RCC 7860 (cell line): ENCODE measurements around the gene CWC22.
"Not testable (repeated sequence)": the region's sequence is repeated elsewhere in the genome, so short reads cannot be mapped to it uniquely, and the experiment has no call there.

Experiments used
- DNase-seq: peaks from one replicate; pipeline ENCODE4 v3.0.0-alpha.2; 2015; ENCODE audit warnings: low spot score
- FAIRE-seq: peaks from 2 replicates; lab custom pipeline; 2012; peaks lifted over from hg19 to GRCh38; lab: Jason Lieb, UNC

The CWC22 gene

DNA sequence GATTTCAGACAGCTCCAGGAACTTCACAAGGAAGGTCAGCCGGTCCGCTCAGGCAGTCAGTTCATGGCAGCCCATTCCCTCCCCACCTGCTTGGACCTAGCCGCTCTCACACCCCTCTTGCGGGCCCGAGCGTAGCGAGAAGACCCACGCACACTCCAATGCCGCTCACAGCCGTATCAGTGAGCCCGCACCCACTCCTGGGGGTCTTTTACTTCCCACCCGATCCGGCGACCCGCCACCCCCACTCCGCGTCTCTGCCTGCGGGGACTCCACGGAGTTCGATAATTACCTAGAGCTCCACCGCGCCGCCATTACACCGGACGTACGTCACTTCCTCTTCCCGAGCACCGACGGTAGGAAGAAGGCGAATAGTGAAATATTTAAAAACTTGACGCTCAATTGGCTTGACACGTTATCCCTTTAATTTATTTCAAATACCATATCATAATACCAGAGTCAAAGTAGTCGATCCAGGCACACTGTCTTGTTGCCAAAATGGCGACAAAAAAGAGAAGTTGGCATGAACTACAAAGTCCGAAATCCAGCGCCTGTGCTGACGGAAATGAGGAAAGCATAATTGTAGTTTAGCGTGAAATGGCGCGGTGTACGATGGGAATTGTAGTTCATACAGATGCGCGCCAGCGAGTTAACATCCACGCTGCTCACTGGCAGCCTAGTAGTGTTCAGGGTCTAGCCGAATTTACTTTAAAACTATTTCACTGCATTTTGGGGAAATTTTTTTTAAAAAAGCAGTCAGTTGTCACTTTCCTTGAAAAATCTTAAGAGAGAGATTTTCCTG, at the start of gene CWC22:
Gene CWC22 (minus strand): TSS at position 517 of the 799 bp plus-strand sequence. CDS start 13,956 bp downstream, outside the sequence.
- DNase-seq (peak; percentile 81), FAIRE-seq (peak; percentile 79)

DNA sequence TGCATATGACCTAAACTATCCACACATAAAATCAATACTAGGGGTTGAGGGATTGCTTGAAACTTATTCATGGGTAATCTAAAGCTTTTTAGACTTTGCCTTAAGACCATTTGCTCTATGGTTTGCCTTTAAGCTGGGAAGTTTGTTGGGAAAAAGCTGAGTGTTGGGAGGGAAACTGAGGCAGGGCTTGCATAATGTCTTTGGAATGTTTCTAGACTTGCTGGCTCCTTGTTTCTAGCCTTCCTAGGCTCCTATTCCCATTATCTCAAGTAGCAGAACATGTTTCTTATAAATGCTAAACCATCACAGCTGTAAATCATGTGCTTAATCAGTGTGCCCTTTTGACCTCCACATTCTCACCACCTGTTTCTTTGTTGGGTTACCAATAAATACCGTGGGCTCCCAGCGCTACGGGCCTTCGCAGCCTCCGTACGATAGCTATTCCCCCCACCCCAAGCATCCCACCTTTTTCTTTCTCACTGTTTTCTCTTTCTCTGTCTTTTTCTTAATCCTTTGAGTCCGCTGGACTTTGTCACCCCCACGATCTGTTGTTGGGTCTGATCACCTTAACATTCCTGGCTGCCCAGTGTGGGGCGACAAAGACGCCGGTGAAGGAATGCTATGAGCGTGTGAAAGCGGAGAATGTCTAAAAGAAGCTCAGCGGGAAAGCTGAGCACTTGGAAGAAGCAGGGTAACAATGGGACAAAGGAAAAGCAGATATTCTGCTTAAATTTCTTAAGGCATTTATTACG, 49.4 kb upstream of the CWC22 start:
- DNase-seq (no peak), FAIRE-seq (no peak)

DNA sequence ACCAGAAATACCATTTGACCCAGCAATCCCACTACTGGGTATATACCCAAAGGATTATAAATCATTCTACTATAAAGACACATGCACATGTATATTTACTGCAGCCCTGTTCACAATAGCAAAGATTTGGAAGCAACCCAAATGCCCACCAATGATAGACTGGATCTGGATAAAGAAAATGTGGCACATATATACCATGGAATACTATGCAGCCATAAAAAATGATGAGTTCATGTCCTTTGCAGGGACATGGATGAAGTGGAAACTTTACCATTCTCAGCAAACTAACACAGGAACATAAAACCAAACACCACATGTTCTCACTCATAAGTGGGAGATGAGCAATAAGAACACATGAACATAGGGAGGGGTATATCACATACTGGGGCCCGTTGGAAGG, 47.5 kb upstream of the CWC22 start:
- not testable (repeated sequence) for FAIRE-seq, DNase-seq

DNA sequence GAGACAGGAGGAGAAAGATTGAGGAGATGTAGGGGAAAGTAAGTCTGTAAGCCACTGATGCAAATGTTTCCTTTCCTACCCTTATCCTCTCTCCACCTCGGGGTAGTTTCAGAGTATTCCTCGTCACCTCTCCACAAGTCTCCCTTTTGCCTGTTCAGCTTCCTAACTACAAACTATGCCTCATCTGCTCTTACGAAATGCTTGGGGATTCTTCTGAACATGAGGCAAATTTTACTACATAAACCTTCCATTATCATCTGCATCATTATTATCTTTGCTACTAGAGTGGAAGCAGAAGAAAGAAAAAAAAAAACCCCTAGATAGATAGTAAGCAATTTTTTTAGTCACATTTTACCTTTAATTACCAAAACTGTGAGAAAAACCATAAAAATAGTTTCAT, 43.1 kb upstream of the CWC22 start:
- DNase-seq, result no peak
- no peak for FAIRE-seq

DNA sequence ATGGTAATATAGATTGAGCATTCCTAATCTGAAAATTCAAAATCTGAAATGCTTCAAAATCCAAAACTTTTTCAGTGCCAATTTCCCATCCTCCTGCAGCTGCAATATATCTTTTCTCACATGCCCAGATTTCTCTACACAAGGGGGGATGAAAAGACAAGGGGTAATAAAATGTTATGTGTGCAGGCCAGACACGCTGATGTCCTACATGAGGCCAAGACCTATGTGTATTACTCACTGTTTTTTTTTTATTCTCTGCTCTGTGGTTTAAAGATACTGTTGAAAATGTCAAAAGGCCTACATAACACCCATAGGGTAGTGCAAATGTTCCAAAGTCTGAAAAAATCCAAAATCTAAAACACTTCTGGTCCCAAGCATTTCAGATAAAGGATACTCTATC, 41.2 kb upstream of the CWC22 start:
- no peak for FAIRE-seq
- no peak for DNase-seq

DNA sequence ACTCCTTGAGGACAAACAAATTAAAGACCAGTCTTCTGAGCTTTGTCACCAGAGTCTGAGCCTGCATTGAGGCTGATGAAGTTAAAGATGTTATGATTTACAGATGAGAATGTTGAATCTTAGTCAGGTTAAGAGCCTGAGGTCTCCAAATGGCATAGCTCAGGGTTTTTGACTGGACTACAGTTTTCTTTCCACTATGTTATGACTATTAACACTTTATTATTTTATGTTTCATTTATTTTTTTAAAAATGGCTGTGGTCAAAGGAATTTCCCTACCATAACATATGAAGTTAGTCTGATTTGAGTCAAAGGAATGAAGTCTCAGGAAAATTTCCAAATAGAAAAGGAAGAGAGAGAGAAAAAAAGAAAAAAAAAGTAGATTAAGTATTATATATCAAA, 39.7 kb upstream of the CWC22 start:
- no peak for FAIRE-seq

DNA sequence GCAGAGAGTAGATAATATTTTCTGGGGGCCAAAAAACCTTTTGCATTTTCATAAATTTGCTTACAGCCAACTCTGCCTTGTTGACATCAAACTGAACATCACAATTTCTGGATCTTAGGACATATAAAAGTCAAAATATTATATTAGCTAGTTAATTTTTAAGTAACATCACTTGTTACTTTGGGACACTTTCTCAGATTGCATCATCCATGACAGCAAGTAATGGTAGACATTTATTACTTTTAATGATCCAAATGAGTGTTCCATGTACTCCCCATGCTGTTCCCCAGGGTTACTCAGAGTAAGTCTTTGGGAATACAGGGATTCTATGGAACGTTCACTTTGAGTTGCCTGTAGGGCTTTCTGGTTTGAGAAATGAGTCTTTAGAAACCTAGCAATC, 39.1 kb upstream of the CWC22 start:
- DNase-seq (no peak), FAIRE-seq (no peak)

More for the DNA sequence above, 39.7 kb upstream of the CWC22 start:
- DNase-seq, result no peak

DNA sequence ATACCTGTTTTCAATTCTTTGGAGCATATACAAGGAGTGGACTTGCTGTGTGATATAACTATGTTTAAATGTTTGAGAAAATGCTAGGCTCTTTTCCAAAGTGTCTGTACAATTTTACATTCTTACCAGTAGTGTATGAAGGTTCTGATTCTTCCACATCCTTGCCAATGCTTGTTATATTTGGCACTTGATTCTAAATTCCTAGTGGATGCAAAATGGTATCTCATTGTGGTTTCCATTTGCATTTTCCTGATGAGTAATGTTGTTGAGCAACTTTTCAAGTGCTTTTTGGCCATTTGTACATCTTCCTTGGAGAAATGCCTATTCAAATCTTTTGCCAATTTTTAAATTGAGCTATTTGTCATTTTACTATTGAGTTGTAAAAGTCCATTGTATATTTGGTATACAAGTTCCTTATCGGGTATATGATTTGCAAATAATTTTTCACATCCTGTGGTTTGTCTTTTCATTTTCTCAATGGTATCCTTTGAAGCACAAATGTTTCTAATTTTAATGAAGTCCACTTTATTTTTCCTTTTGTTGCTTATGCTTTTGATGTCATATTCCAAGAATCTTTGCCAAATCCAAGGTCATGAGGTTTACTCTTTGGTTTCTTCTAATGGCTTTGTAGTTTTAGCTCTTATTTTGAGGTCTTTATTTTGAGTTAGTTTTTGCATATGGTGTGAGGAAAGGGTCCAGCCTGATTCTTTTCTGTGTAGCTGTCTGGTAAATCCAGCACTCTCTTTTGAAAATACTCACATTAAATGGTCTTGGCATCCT, 33.2 kb upstream of the CWC22 start:
- DNase-seq, result no peak
- FAIRE-seq, result no peak

DNA sequence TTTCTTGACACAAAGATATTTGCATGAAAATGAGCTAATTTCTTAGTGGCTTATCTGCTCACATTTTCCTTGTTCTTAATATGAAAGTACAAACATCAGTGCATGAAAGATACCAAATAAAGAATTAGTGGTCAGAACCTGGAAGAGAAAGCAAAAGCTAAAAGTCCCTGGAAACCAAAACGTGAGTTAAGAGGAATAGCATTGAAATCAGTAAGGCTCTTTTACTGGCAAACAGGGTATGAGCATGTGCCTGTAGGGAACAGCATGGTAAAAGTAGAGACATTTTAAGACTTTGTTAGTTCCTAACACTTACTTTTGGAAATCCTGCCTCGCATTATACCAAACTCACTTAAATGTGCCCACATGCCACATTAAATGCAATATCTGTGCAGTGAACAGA, 31.9 kb upstream of the CWC22 start:
- FAIRE-seq (no peak), DNase-seq (no peak)

DNA sequence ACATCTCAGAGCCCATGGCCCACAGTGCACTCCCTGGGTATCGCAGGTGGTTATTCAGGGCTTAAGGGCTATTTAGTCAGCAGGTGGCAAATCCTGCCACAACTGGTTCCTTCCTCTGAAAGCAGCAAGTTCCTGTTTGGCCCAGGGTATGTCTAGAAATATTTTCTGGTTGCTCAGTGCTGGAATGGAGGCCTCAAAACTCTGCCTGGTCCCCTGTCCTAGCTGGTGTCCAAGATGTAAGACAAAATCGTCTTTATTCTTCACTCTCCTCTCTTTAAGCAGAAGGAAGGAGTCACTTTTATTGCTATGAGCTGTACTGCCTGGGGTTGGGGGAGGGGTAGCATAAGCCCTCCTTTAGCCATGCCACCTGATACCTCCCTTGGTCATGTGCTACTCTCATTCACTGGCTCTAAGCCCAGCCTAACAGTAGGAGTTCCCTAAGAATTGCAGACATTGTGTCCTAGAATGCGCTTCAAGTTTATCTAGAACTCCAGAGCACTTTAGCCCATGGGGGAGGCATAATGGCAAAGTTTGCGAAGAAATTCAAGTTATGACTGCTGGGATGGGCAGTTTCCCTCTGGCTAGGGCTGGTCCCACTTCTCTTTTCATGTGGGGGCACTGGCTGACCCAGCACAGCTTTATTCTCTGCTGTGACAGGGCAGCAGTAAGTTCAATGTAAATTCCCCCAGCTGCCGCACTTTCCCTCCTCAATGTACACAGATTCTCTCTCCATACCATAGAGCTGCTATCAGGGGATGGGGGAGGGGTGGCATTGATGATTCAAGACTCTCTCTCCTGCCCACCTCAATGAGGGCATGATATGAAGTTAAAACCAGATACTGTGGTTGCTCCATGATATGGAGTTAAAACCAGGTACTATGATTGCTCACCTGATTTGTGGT, 27.1 kb upstream of the CWC22 start:
- FAIRE-seq (no peak), DNase-seq (no peak)

DNA sequence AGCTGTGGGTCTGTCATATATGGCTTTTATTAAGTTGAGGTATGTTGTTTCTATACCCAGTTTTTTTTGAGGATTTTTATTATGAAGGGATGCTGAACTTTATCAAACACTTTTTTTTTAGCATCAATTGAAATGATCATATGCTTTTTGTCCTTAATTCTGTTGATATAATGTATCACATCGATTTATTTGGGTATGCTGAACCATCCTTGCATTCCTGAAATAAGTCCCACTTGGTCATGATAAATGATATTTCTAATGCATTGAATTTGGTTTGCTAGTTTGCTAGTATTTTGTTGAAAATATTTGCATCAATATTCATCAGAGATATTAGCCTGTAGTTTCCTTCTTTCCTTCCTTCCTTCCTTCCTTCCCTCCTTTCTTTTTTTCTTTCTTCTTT, 22.5 kb upstream of the CWC22 start:
- DNase-seq (no peak), FAIRE-seq (no peak)

DNA sequence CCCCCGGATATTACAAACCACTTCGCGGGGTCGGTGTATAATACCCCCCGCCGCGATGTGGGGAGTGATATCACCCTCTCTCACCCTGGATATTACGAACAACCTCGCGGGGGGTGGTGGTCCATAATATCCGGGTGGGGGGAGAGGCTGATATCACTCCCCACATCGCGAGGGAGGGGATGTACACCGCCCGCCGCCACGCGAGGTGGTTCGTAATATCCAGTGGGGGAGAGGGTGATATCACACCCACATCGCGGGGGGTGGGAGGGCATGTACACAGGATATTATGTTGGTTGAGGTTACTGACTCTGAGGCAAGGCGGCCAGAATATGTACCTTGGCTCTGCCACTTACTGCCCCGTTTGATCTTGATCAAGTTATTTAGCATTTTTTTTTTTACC, 14.8 kb upstream of the CWC22 start:
- DNase-seq, result no peak
- no peak for FAIRE-seq

DNA sequence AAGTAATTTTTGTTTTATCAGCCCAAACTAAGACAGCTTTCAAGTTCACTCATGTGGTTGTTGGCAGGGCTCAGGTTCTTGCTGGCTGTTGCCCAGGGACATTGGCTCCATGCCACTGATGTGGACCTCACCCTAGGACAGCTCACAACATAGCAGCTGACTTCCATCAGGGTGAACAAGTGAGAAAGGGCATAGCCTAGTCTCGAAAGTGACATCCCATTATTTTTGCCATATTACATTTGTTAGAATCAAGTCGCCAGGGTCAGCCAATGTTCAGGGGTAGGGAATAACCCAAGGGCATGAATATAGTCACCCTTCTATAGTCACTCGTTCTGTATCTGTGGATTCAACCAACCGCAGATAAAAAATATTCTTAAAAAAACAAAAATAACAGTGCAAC, 10.7 kb upstream of the CWC22 start:
- FAIRE-seq (no peak), DNase-seq (no peak)

DNA sequence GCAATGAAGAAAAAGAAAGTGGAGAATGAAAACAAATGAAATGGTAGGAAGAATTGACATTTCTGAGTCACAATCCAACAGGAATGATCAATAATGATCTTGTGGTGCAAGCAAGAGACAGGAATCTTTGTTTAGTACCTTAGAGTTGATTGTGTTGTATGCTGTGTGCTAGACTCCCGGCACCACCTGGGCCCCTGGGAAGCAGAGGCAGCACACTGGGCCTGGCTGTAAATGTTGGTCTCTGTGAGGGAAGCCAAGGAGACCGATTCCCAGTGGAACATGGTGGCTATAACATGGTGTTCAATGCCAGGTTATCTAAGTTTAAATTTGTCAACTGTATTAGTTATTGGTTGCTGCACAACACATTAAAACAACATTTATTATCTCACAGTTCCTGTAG, 9.8 kb upstream of the CWC22 start:
- no peak for FAIRE-seq
- no peak for DNase-seq

DNA sequence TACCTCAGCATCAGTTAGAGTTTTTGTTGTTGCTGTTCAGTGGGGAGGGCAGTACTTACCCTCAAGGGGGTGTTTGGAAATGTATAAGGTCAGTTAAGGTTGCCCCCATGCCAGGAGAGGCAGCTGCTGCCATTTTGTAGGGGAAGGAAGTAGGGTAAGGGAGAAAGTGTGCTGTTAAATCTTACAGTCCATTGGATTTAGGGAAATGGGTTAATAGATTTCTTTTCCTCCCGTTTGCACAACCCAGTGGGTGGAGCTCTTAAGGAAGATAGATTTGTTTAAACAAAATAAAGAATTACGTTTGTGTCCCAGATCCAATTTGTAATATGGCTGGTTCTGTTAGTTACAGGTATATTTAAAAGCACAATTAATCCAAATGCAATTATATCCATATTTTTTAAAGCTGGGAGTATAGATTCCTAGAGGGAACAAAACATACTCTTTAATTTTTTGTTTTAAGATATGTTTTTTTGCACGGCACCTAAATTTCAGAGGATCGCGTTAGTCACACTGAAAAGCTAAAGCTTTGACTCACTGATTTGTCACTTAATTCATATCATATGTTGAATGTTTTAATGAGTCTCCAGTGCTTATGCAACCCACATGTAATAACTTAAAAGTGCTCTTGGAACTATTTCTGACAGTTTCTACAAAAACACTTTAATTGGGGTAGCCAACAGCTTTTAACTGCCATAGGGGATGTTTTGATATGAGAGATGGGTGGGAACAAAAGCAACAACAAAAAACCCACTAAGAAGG, 9.0 kb upstream of the CWC22 start:
- FAIRE-seq (no peak), DNase-seq (no peak)

DNA sequence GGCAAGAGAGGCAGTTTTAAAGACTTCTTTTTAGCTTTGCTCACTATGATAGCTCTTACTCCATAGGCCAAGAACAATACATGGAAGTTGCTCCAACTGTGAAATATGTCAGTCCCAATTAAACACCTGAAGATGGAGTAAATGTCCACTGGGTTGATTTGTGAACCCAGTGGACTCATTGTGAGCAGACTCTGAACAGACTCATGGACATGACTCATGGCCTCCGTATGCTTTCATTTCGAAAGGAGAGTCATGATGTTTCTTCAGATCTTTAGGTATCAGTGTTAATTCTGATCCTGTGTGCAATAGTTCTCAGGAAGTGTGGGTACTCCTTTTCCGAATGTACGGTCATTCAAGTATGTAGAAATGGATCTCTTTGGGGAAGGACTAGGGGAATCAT, 5.4 kb upstream of the CWC22 start:
- DNase-seq, result no peak
- no peak for FAIRE-seq

DNA sequence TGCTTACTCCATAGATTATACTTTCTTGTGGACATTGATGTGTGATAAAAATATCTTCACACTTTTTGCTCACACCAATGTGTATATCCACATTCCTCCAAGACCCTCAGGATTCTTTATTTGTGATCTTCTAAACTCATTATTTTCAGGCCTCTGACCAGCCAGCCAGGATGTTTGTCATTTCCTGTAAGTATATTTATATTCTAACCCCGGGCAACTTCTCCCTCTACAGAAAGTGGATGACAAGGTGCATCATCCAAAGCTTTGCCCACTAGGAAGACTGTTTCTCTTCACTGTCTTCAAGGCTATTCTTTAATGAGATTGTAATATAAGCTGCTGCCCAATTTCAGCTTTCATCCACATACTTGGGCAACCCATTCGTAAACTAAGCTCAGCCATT, 3.6 kb upstream of the CWC22 start:
- no peak for FAIRE-seq
- DNase-seq, result no peak

DNA sequence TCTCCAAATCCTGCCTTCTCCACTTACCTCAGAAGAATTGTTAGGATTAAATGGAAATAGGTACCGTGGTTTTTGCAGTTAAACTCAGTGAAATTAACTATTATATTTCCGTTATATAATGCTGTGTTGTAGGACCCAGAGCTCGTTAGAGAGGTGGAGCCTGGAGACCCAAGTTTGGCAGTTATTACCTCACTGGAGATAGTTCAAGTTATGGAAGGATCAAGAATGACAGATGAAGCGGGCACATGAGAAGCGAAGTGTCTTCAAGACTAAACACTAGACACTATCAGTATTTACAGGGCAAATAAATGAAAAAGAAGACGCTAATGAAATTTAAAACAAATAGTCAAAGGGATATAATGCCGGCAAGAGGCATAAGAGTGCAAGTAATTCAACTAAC, 866 bp downstream of the CWC22 start:
- DNase-seq (no peak), FAIRE-seq (no peak)

DNA sequence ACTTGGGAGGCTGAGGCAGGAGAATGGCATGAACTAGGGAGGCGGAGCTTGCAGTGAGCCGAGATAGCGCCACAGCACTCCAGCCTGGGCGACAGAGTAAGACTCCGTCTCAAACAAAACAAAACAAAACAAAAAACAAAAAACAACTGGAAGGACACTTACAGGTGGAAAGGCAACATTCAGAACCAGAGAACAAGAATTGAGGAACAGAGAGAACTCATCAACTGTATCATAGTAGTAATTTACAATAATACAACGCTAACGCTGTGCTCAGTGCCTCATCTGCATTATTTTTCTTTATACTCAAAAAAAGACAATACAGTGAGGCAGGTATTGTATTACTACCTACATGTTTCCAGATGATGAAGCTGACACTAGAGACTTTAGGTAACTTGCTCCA, 1.6 kb downstream of the CWC22 start:
- not testable (repeated sequence) for FAIRE-seq

DNA sequence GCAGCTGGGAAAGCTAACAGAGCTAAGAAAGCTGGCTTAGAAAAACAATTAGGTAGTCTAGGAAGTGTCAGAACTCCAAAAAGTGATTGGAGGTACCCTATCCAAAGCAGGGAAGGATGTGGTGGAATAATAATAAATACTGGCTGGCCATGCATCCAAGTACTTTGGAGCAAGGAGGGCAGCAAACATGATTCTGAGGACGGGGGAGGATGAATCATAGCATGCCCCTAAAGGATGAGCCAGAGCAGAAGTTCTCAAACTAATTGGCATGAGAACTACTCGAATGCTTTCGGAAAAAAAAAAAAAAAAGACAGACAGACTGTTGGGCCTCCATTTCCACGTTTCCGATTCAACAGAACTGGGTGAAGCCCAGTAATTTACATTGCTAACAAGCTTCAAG, 2.4 kb downstream of the CWC22 start:
- DNase-seq, result no peak
- FAIRE-seq, result no peak

More for the DNA sequence above, 1.6 kb downstream of the CWC22 start:
- not testable (repeated sequence) for DNase-seq
